GM19240 (cell line): ENCODE measurements around the gene CTSF.
"Not testable (repeated sequence)": the region's sequence is repeated elsewhere in the genome, so short reads cannot be mapped to it uniquely, and the experiment has no call there.

Experiments used
- DNase-seq: peaks from one replicate; pipeline ENCODE4 v3.0.0; 2011; ENCODE audit warnings: low spot score; ENCODE audit not compliant: insufficient read length

CTSF gene

GRCh38 chr11:66568124-66568916 lies at the start of gene CTSF:
Gene CTSF, minus strand, starts transcription at chr11:66568606. Its CDS starts 120 bp downstream, at chr11:66568486.
- peak; percentile 81 for DNase-seq

DNA sequence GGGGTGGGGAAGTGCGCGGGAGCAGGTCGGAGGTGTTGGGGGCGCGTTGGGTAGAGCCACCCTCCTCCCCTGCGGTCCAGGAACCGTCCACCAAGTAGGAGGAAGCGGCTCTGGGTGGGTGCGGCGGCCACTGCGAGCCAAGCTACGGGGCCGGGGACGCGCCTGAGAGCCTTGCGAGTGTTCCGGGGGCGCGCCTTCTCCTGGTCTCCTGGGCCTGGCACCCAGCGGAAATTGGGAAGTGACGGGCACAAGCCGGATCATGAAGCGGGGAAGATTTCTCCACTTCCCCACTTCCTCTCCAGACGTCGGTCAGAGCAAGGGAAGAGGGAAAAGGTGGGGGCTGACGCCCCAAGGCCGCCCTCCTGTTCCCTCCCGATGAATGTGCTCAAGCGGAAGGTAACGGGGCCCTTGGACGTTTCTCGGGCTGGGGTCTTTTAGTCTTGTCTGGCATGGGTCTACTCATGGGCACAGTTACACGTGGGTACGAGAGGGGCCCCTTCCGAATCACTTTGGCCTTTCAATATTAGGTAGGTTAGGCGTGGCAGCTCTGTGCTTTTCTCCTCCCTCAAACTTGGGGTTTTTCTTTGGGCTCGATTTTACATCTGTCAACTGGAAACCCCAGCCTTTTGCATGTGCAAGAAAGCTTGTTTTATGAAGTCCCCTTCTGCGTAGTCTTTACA lies 48.9 kb upstream of the CTSF start:
- DNase-seq = no peak

DNA sequence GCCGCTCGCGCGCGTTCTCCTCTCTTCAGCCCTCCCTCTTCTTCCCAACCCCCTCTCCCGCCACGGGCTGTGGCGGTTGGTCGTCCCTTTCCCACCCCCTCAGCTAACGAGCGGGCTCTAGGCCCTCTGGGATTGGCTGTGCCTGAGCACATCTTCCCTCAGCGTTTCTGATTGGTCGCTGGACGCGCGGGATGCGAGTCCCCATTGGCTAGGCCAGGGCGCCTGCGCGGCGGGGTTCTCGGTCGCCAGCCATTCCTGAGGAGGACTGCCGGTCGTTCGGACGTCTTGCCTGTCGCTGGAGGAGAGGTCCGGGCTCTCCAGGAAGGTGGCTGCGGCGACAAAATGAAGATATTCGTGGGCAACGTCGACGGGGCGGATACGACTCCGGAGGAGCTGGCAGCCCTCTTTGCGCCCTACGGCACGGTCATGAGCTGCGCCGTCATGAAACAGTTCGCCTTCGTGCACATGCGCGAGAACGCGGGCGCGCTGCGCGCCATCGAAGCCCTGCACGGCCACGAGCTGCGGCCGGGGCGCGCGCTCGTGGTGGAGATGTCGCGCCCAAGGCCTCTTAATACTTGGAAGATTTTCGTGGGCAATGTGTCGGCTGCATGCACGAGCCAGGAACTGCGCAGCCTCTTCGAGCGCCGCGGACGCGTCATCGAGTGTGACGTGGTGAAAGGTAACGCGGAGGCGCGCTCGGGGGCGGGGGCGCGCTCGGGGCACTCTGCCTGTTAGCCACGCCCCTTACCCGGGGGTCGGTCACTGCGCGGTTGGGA lies 48.2 kb upstream of the CTSF start, which contains the start of gene RBM14:
RBM14 (plus strand) TSS at position 252 of the 776 bp plus-strand sequence; CDS start at position 343, 91 bp downstream.
- peak; percentile 95 for DNase-seq

- DNase-seq = no peak
Observed at GRCh38 chr11:66614073-66614472, 45.7 kb upstream of the CTSF start.

DNA sequence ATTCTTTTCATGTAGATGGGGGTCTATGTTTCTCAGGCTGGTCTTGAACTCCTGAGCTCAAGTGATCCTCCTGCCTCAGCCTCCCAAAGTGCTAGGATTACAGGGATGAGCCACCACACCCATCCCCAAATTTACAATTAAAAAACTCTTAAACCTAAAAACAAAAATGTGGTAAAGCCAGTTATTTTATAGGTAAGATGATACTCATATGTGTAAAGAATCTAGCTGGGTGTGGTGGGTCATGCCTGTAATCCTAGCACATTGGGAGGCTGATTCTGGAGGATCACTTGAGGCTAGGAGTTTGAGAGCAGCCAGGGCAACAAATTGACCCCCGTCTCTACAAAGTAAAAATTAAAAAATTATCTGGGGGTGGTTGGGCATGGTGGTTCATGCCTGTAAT lies 44.1 kb upstream of the CTSF start:
- no peak for DNase-seq

DNA sequence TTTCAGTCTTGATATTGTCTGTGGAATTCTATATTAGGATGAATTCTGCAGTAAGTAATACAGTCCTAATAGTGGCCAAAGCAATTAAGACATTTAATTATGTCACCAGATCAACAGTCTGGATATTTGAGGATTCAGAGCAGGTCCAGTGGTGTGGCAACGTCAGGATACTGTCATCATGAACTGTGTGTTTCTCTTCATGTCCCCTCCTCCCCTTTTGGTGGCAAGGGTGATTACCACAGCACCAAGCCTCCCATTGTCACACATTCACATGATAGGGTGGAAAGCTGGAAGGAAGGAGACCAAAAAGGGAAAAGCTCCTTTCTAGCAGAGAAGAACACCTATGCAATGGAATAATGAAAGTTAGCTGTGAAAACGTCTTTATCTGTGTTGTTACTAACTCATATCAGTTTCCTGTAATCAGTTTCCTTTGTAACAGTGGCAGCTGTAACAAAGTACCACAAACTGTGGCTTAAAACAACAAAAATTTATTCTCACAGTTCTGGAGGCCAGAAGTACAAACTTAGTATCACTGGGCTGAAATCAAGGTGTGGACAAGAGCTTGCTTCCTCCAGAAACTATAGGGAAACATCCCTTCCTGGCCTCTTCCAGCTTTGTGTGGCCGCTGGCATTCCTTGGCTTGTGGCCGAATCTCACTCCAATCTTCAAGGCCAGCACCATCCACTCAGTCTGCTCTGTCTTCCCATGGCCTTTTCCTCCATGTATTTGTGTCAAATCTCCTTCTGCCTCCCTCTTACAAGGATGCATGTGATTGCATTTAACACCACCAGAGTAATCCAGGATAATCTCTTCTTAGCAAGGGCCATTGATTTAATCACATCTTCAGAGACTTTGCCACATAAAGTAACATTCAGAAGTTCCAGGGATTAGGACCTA lies 41.6 kb upstream of the CTSF start:
- DNase-seq = no peak

- DNase-seq = no peak
Observed at GRCh38 chr11:66607126-66607834, 38.9 kb upstream of the CTSF start.

GRCh38 chr11:66606608-66607007 lies 38.2 kb upstream of the CTSF start:
- DNase-seq = not testable (repeated sequence)

- DNase-seq = no peak
Observed at GRCh38 chr11:66604155-66604554, 35.7 kb upstream of the CTSF start.

DNA sequence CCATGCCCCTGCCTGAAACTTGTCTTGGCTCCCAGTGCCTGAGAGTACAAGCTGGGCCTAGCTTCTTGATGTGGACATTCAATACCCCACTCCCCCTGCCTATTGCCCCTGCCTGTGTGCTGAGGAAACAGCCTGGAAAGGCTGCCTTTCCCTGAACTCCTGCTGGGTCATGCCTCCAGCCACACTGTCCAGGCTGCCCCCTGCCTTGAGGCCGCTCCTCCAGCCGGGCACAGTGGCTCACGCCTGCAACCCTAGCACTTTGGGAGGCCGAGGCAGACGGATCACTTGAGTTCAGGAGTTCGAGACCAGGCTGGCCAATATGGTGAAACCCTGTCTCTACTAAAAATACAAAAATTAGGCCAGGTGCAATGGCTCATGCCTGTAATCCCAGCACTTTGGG lies 34.7 kb upstream of the CTSF start:
- DNase-seq = no peak

DNA sequence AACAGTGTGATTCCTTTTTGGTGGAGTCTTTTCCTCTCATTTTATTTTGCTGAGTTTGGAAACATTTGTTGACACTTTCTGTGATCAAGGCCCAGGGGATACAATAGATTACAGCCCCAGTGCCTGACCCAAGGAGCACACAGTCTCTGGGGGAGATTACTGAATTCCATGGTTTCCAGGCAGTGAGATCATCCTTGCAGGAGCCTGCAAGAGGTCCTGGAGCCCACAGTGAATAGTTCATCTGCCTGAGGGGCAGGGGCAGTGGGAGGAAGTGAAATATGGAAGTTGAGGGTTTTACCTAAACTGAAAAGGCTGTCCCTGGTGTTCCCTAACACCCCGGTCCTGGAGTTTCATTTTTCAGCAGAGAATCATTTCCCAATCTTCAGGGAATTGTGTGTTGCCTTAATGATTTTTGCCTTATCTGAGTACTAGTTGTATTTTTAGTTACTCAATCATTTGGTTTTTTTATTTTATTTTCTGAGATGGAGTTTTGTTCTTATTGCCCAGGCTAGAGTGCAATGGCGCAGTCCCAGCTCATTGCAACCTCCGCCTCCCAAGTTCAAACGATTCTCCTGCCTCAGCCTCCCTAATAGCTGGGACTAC lies 32.3 kb upstream of the CTSF start:
- no peak for DNase-seq

GRCh38 chr11:66600219-66600618 lies 31.8 kb upstream of the CTSF start:
- DNase-seq = no peak

GRCh38 chr11:66598993-66599392 lies 30.6 kb upstream of the CTSF start:
- no peak for DNase-seq

- DNase-seq = no peak
Observed at GRCh38 chr11:66595245-66595904, 27.0 kb upstream of the CTSF start.

DNA sequence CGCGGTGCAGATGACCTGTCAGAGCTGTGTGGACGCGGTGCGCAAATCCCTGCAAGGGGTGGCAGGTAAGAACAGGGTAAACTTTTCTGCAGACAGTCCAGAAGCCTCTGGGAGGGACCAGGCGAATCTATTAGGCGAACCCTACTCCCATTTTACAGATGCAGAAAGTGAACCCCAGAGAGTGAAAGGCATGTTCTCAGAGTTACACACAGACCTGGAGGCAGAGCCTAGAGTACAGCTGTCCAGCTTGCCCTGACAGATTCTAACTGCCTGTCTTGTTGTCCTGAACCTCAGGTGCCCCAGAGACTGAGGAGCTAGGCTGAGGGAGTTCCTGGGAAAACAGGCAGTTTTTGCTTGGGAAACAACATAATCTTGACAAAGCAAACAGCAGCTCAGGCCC lies 25.2 kb upstream of the CTSF start:
- DNase-seq = no peak

- DNase-seq = no peak
Observed at GRCh38 chr11:66593303-66593635, 24.9 kb upstream of the CTSF start.

DNA sequence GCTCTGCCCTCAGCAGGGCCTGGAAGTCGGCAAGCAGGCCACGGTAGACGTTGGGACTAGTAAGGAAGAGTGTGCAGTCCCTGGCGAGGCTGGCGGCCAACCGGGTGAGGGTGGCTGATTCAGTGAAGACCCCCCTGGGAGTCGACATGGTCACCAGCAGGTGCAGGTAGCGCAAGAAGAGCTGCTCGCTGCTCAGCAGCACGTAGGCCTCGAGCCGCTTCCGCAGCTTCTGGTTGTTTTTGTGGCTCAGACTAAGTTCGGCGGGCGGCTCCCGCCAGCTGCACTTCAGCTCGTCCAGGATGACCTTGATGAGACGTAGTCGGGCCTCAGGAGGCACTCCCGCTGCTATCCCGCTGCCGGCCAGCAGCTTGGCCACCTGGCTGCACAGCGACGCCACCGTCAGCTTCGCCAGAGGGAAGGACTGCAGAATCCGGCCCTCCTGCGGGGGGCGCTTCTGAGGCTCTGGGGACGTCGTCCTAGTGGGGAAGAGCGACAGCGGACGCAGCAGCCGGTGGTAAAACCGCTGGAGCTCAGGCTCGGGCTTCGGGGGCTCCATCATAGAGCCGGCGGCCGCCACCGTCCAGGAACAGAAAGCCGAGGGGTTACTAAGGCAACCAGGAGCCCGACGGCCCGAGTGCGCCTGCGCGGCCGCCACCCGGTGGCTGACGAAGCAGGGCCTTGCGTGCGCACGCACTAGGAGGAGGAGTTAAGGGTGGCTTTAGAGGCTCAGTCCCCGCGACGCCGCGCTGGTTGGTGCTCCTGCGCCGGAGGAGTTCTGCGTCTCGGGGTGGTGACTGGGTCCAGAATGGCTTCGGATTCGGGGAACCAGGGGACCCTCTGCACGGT lies 24.3 kb upstream of the CTSF start, which contains the start of the genes CCDC87 and CCS:
CCDC87 (minus strand) TSS at position 607 of the 846 bp plus-strand sequence; CDS start at position 559, 48 bp downstream.
CCS (plus strand) TSS at position 729 of the 846 bp plus-strand sequence; CDS start at position 806, 77 bp downstream.
- DNase-seq = peak; percentile 100

DNA sequence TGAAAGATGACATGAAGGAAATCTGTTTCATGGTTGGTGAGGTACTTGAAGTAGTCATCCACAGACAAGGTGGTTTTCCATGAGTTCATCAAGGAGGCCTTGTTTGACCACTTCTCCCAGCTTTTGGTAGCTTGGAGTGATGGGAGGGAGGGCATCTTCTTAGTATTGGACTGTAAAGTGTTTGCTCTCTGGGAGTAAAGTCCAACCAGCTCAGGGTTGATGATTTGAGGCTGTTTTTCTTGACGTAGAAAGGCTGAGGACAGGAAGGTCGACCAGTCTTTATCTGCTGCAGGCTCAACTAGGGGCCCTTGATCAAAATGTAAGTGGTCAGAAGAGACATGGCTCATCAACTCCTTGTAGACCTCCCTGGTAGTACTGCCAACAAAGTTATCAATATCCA lies 22.8 kb upstream of the CTSF start:
- no peak for DNase-seq
